Activated T-helper 17 cell treated with anti-CD3 and anti-CD28 coated beads, Interleukin-2, amount 50 U/mL, for 72 hours (primary cell): ENCODE results near the gene KLHL13. TPM values are rescaled to one million over a fixed set of nuclear protein-coding genes. Genes with fewer than 3 reads are reported as not detected.
"Not testable (repeated sequence)": the region's sequence is repeated elsewhere in the genome, so short reads cannot be mapped to it uniquely, and the experiment has no call there.

Source experiments
- ATAC-seq: fragments of 150-1000 bp; cut with Tn5 transposase; replicated peaks from 2 replicates; pipeline ENCODE4 v1.10.0; 2021; ENCODE audit warnings: mild to moderate bottlenecking, moderate library complexity
- H3K27ac Mint-ChIP-seq: one replicate; pipeline ENCODE4 v1.8.0; 2022; ENCODE audit warnings: mixed read lengths
- H3K27me3 Mint-ChIP-seq: one replicate; pipeline ENCODE4 v1.8.0; 2022; ENCODE audit warnings: mixed read lengths
- H3K36me3 Mint-ChIP-seq: one replicate; pipeline ENCODE4 v1.8.0; 2022; ENCODE audit warnings: low read depth, mild to moderate bottlenecking, mixed read lengths
- H3K4me1 Mint-ChIP-seq: one replicate; pipeline ENCODE4 v1.8.0; 2022; ENCODE audit warnings: mixed read lengths
- H3K4me3 Mint-ChIP-seq: one replicate; pipeline ENCODE4 v1.8.0; 2022; ENCODE audit warnings: mild to moderate bottlenecking, mixed read lengths
- H3K9me3 Mint-ChIP-seq: one replicate; pipeline ENCODE4 v1.8.0; 2022; ENCODE audit warnings: mixed read lengths
- total RNA-seq, 2 donors: library from RNA; stranded (reverse); gene quantifications; one replicate each; pipeline ENCODE4 v1.2.3, GENCODE V29; 2022

KLHL13 gene
- total RNA-seq, 2 donors from 2014 or later = 0.09 to 0.24 TPM

DNA sequence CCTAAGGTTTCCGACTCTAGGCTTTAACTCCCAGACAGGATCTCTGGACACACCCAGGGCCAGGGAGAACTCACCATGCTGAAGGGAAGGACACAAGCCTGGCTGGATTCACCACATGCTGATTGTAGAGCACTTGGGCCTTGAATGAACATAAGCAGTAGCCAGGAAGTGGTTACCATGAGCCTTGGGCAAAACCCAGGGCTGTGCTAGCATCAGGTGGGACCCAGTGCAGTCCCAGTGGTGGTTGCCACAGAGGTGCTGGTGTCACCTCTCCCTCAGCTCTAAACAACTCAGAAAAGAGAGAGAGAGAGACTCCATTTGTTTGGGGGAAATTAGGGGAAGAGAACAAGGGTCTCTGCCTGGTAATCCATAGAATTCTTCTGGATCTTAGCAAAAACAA is 77.0 kb downstream of the KLHL13 start:
- no peak overlapping the region for H3K27ac Mint-ChIP-seq
- ATAC-seq = no peak
- no peaks in the 10 kb centered on the region for H3K27me3 Mint-ChIP-seq

GRCh38 chrX:118038614-118039365 is 77.8 kb downstream of the KLHL13 start:
- H3K4me3 Mint-ChIP-seq = no peak overlapping the region
- no peaks in the 10 kb centered on the region for H3K4me1 Mint-ChIP-seq
- no peaks in the 10 kb centered on the region for H3K36me3 Mint-ChIP-seq
- peaks cover 4% of the 10 kb centered on the region for H3K9me3 Mint-ChIP-seq
- no peak overlapping the region for H3K27ac Mint-ChIP-seq
- no peaks in the 10 kb centered on the region for H3K27me3 Mint-ChIP-seq
- no peak for ATAC-seq

More for the DNA sequence above, 77.0 kb downstream of the KLHL13 start:
- H3K4me3 Mint-ChIP-seq = no peak overlapping the region
- peaks cover 4% of the 10 kb centered on the region for H3K9me3 Mint-ChIP-seq
- H3K36me3 Mint-ChIP-seq = no peaks in the 10 kb centered on the region
- H3K4me1 Mint-ChIP-seq = no peaks in the 10 kb centered on the region

DNA sequence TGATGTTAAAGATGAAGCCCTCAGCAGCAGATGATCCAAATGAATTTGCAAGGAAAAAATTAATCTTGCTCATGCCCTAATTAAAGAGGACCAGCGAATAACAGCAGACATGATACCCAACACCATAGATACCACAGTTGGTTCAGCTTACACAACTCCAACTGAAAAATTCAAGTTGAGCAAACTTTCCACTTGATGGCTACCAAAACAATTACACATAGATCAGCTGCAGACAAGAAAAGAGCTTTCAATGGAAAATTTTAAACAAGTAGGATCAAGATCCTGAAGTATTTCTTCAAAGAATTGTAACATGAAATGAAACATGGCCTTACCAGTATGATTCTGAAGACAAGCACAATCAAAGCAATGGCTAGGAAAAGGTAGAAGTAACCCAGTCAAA is 90.0 kb downstream of the KLHL13 start:
- Mint-ChIP-seq H3K27me3 (no peaks in the 10 kb centered on the region), H3K9me3 (no peaks in the 10 kb centered on the region), H3K36me3 (no peaks in the 10 kb centered on the region), H3K27ac (no peak overlapping the region), H3K4me3 (no peak overlapping the region), H3K4me1 (no peaks in the 10 kb centered on the region)
- no peak for ATAC-seq

- H3K4me3 Mint-ChIP-seq = no peak overlapping the region
- no peaks in the 10 kb centered on the region for H3K27me3 Mint-ChIP-seq
- no peak for ATAC-seq
- H3K27ac Mint-ChIP-seq = no peak overlapping the region
- H3K36me3 Mint-ChIP-seq = no peaks in the 10 kb centered on the region
- no peaks in the 10 kb centered on the region for H3K9me3 Mint-ChIP-seq
- no peaks in the 10 kb centered on the region for H3K4me1 Mint-ChIP-seq
These were observed 91.4 kb downstream of the KLHL13 start for GRCh38 chrX:118025226-118025625.

DNA sequence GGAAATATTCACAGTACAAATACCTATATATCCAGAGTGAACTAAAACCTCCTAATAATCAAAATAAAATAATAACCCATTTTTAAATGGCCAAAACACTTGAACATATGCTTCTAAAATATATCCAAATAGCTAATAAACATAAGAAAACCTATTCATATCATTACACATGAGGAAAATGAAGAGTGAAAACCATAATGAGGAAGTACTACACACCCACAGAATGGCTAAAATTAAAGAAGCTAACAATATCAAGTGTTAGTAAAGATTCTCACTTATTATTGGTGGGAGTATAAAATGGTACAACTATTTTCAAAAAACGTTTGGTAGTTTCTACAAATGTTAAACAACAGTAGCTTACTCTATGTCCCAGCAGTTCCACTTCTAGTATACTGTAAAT is 92.1 kb downstream of the KLHL13 start:
- no peak for ATAC-seq
- H3K4me1 Mint-ChIP-seq = no peaks in the 10 kb centered on the region
- H3K36me3 Mint-ChIP-seq = no peaks in the 10 kb centered on the region
- H3K4me3 Mint-ChIP-seq = no peak overlapping the region
- no peaks in the 10 kb centered on the region for H3K27me3 Mint-ChIP-seq
- H3K9me3 Mint-ChIP-seq = no peaks in the 10 kb centered on the region
- H3K27ac Mint-ChIP-seq = no peak overlapping the region

DNA sequence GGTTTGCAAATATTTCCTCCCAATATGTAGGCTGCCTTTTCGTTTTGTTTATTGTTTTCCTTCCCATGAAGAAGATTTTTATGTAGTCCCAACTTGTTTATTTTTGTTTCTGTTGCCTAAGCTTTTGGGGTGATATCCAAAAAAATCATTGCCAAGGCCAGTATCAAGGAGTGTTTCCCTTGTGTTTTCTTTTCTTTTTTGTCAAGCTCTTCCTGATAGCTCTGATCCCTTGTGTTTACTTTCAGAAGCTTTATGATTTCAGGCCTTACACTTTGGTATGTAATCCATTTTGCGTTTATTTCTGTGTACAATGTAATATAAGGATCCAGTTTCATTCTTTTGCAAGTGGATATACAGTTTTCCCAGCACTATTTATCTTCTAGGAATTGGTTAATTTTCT is 93.9 kb downstream of the KLHL13 start:
- no peak overlapping the region for H3K27ac Mint-ChIP-seq
- H3K27me3 Mint-ChIP-seq = no peaks in the 10 kb centered on the region

DNA sequence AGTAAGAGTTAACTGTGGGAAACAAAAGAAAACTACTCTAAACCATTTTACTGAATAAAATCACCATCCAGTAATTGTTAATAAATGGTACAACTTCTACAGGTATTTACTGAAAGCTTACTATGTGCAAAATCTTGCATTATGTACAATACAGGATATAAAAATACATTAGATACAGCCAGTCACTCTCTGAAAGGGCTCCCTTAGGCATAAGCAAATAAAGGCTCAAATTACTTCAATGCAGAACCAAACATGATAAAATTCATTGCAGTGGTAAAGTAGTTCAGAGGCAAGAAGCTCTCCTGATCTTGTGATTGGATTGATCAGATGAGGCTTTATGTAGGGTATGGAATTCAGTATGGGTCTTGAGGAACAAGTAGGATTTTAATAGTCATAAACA is 100.2 kb downstream of the KLHL13 start:
- Mint-ChIP-seq H3K27ac (no peak overlapping the region), H3K27me3 (no peaks in the 10 kb centered on the region), H3K4me3 (no peak overlapping the region), H3K4me1 (no peaks in the 10 kb centered on the region), H3K9me3 (peaks cover 5% of the 10 kb centered on the region), H3K36me3 (no peaks in the 10 kb centered on the region)
- ATAC-seq = no peak

More for the DNA sequence above, 93.9 kb downstream of the KLHL13 start:
- ATAC-seq = no peak
- H3K9me3 Mint-ChIP-seq = no peaks in the 10 kb centered on the region
- no peaks in the 10 kb centered on the region for H3K4me1 Mint-ChIP-seq
- H3K4me3 Mint-ChIP-seq = no peak overlapping the region
- H3K36me3 Mint-ChIP-seq = no peaks in the 10 kb centered on the region

DNA sequence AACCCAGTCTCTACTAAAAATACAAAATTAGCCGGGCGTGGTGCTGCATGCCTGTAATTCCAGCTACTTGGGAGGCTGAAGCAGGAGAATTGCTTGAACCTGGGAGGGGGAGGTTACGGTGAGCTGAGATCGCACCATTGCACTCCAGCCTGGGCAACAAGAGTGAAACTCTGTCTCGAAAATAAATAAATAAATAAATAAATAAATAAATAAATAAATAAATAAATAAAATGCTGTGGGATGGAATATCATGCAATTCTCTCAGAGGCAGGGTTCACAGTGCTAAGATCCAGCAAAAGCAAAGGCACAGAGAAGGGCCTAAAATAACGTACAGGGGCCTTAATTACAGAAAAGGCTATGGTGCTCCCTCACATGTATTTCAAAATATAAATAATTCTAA is 114.2 kb downstream of the KLHL13 start:
- ATAC-seq, H3K4me3 Mint-ChIP-seq, H3K27ac Mint-ChIP-seq, H3K4me1 Mint-ChIP-seq, H3K27me3 Mint-ChIP-seq, H3K9me3 Mint-ChIP-seq, H3K36me3 Mint-ChIP-seq: not testable (repeated sequence)

DNA sequence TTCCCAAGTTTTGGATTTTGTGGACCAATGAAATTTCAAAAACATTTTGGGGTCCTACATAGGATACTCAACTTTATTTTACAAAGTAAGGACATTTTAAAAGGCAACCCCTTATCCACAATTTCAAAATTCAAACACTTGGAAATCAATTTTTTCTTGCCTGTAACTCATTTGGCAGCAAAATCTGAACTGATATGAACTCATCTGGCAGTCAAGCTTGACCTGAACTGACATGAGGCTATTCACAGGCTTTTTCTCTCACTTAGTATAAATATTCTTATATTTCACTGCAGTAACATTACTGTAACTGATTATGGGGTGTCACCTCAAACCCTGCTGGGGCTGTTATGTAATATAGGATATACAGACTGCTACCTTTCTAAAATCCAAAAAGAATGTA is 116.1 kb downstream of the KLHL13 start:
- Mint-ChIP-seq H3K4me1 (no peaks in the 10 kb centered on the region), H3K9me3 (peaks cover 5% of the 10 kb centered on the region), H3K36me3 (no peaks in the 10 kb centered on the region), H3K27me3 (no peaks in the 10 kb centered on the region), H3K27ac (no peak overlapping the region), H3K4me3 (no peak overlapping the region)
- no peak for ATAC-seq

DNA sequence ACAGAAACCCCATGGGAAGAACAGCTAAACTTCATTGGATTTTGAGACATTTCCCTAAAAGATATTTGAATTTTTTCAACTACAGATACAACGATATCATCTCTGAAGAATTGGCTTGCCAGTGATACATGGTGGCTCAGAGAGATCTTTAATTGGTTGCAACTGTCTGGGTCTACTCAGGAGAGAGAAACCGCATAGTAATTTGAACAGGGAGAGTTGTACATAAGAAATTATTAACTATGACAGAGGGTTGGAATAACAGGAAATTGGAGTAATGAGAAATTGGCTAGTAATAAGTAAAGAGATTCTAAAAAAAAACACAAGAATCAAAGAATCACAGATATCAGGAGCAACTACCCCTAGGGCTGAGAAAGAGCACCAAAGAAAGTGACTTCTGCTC is 118.4 kb downstream of the KLHL13 start:
- Mint-ChIP-seq H3K4me3 (no peak overlapping the region), H3K27me3 (no peaks in the 10 kb centered on the region), H3K36me3 (no peaks in the 10 kb centered on the region), H3K9me3 (peaks cover 5% of the 10 kb centered on the region), H3K4me1 (no peaks in the 10 kb centered on the region), H3K27ac (no peak overlapping the region)
- no peak for ATAC-seq

GRCh38 chrX:117996918-117997480 is 119.6 kb downstream of the KLHL13 start:
- no peak overlapping the region for H3K27ac Mint-ChIP-seq
- H3K36me3 Mint-ChIP-seq = no peaks in the 10 kb centered on the region
- no peak for ATAC-seq
- H3K4me3 Mint-ChIP-seq = no peak overlapping the region
- no peaks in the 10 kb centered on the region for H3K4me1 Mint-ChIP-seq
- H3K27me3 Mint-ChIP-seq = no peaks in the 10 kb centered on the region
- peaks cover 5% of the 10 kb centered on the region for H3K9me3 Mint-ChIP-seq

GRCh38 chrX:117996408-117996807 is 120.2 kb downstream of the KLHL13 start:
- Mint-ChIP-seq H3K27ac (no peak overlapping the region), H3K36me3 (no peaks in the 10 kb centered on the region), H3K4me1 (no peaks in the 10 kb centered on the region), H3K9me3 (peaks cover 5% of the 10 kb centered on the region), H3K4me3 (no peak overlapping the region), H3K27me3 (no peaks in the 10 kb centered on the region)
- ATAC-seq = no peak

- Mint-ChIP-seq H3K27ac (no peak overlapping the region), H3K9me3 (peaks cover 5% of the 10 kb centered on the region), H3K27me3 (no peaks in the 10 kb centered on the region), H3K4me3 (no peak overlapping the region), H3K4me1 (no peaks in the 10 kb centered on the region), H3K36me3 (no peaks in the 10 kb centered on the region)
- ATAC-seq = no peak
These were observed 121.2 kb downstream of the KLHL13 start for GRCh38 chrX:117995378-117995777.

DNA sequence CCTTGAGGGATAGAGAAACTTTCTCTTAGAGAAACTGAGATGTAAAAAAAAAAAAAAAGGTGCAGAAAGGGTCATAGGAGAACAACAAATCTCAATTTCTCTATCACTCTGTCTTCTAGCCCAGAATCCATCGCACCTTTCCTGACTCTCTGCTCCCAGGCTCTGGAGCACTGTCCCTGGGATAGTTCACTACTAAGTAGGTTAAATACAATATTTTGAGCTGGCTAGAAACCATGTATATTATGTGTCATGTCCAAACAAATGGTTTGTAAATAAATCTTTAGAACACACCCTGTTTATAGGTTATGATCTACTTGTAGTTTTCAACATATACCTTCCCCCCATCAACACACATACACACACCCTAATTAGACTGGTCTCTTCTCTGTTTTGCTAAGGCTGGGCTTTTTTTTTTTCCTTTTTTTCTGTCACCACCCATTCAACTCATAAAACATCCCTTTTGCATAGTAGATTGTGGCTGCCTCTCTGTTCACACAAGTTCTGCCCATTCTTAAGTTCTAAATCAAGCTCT is 124.4 kb downstream of the KLHL13 start:
- no peaks in the 10 kb centered on the region for H3K27me3 Mint-ChIP-seq
- no peaks in the 10 kb centered on the region for H3K9me3 Mint-ChIP-seq
- H3K4me3 Mint-ChIP-seq = no peak overlapping the region
- no peaks in the 10 kb centered on the region for H3K36me3 Mint-ChIP-seq
- H3K4me1 Mint-ChIP-seq = no peaks in the 10 kb centered on the region
- no peak for ATAC-seq
- no peak overlapping the region for H3K27ac Mint-ChIP-seq

GRCh38 chrX:117990438-117990837 is 126.2 kb downstream of the KLHL13 start:
- no peaks in the 10 kb centered on the region for H3K36me3 Mint-ChIP-seq
- ATAC-seq = no peak
- no peak overlapping the region for H3K4me3 Mint-ChIP-seq
- no peaks in the 10 kb centered on the region for H3K27me3 Mint-ChIP-seq
- no peaks in the 10 kb centered on the region for H3K4me1 Mint-ChIP-seq
- H3K9me3 Mint-ChIP-seq = no peaks in the 10 kb centered on the region
- no peak overlapping the region for H3K27ac Mint-ChIP-seq
